Myocyte (in vitro differentiated cells): ENCODE results near the gene KCNJ16. TPM values are rescaled to one million over a fixed set of nuclear protein-coding genes. Genes with fewer than 3 reads are reported as not detected.
A peak's percentile ranks its signal among the peaks of the same experiment; 100 is the strongest.

ENCODE experiments used
- DNase-seq: peaks from one replicate; pipeline ENCODE4 v3.0.0-alpha.2; 2012; ENCODE audit warnings: low read depth
- total RNA-seq: library from RNA; depleted of rRNA; stranded (reverse); fragments of >200 nt; gene quantifications from 2 replicates; pipeline ENCODE4 v1.2.3, GENCODE V29; 2014

Gene KCNJ16
- total RNA-seq, 1 donor from 2014 or later, result not detected

DNA sequence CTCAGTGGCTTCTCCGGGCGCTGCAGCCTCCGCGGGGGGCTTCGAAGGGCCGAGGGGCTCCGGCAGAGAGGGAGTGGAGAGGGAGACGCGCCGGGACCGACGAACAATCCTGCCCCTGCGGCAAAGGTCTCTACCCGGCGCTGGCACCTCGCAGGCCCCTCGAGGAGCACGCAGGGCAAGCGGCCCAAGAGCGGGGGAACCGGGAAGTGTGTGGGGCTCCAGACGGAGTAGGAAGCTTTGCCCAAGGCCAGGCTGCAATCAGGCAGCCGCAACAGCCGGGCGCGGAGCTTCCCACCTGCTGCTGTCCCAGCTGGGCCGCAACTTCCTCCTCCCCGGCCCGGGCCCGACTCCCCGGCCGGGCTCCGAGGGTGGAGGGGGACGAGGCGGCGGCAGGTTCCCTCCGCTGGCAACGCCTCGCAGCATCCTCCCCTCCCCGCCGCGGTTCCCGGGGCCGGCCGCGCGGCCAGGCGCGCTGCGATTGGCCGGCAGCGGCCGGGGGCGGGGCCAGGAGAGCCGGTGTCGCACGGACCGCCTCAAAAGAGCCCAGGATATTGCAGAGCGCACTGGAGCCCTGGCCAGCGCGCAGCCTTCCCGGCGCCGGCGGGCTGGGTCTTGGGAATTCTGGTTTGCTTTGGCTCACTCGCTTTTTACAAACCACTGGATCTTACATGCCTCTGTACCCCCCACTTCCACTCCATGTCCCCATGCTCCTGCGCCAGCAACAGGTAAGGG, 94.1 kb downstream of the KCNJ16 start, which contains the start of gene KCNJ2:
Gene KCNJ2, plus strand, starts transcription at position 556 of the 732 bp plus-strand sequence. CDS start 5,508 bp downstream, outside the sequence.
- peak; percentile 94 for DNase-seq

DNA sequence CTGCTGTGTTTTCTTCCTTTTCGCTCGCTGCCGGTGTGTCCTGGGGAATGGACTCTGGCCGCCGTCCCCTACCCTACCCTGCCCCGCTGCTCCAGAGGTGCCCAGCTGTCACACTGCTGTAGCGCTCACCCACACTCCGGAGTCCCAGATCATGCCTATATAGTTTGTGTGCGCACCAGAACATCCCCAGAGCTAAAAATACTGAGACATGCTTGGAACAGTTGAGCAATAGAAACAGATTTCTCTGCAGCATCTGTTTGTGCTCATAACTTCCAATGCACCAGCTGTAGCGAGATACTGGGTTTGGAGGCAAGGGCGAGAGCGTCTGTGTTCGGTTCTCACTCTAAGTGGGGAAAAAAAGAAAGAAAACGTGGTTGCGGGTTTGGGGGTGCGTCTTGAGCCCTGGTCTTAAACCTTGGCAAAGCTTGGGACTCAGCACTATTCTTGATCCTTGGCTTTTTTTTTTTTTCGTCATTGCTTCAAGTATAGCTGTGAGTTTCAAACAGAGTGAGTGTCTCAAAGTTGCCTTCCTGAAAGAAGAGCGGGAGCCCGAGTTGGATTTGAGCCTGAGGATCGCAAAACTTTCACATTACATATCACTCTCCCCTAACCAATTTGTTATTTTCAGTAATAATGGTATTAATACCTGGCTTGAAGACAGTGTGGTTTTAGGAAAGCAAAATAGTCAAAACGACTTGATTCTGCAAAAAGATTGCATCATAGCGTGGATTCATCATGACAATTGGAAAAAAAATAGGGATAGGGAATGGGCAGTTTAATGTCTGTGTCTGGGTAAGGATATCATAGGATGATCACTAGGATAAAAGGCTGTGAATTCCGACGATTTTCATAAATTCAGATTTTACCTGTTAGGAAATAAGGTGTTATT, 94.9 kb downstream of the KCNJ16 start:
- peak; percentile 73 for DNase-seq

GRCh38 chr17:70171159-70171558, 96.1 kb downstream of the KCNJ16 start:
- DNase-seq, result no peak

GRCh38 chr17:70172449-70172848, 97.4 kb downstream of the KCNJ16 start:
- DNase-seq, result peak; percentile 29

- no peak for DNase-seq
Observed at GRCh38 chr17:70172923-70173322, 97.9 kb downstream of the KCNJ16 start.

GRCh38 chr17:70173681-70174080, 98.7 kb downstream of the KCNJ16 start:
- no peak for DNase-seq

GRCh38 chr17:70181376-70181775, 106.4 kb downstream of the KCNJ16 start:
- DNase-seq, result peak; percentile 43

- no peak for DNase-seq
Observed at GRCh38 chr17:70181866-70182265, 106.8 kb downstream of the KCNJ16 start.

DNA sequence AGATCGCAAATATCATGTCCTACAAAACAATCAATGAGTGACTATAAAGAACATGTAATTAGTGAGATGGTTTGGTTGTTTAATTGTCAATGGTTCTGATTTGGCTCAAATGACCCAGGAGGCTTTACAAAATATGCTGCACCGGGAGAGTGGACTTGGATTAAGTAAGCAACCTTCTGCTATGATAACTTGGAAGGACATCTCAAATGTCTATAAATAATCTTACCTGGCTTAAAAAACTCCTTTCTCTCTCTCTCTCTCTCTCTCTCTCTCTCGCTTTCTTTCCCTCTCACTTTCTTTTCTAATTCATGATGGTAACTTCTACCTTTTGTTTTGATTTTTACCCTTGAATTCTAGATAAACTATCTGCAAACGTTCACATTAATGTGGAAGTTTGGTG, 108.5 kb downstream of the KCNJ16 start:
- no peak for DNase-seq

DNA sequence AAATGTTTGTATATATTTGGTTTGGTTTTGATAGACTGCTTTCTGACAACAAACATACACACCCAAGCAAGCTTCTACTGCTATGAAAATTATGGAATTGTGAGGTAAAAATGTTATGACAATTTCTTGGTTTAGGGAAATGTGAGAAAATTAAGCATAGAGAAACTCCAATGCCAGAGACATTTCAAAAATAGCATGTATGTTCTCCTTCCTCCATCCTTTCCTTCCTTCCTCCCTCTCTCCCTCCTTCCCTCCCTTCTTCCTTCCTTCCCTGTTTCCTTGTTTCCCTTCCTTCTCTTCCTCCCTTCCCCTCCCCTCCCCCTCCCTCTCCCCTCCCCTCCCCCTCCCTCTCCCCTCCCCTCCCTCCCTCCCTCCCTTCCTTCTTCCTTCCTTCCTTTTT, 109.2 kb downstream of the KCNJ16 start:
- DNase-seq, result no peak

GRCh38 chr17:70184770-70185169, 109.7 kb downstream of the KCNJ16 start:
- peak; percentile 65 for DNase-seq

Other genes starting within 250 kb of the KCNJ16 start
- 13.9 and 97.0 TPM in 2 replicates for gene KCNJ2, start 94.3 kb downstream of the KCNJ16 start, total RNA-seq